Liver (tissue), 9 donors: ENCODE measurements around the gene ARHGEF9. TPM values are rescaled to one million over a fixed set of nuclear protein-coding genes. Genes with fewer than 3 reads are reported as not detected.

ENCODE experiments used
- DNase-seq: peaks from one replicate; pipeline ENCODE4 v3.0.0-alpha.2; 2017; ENCODE audit warnings: low spot score
- H3K27ac ChIP-seq, 2 donors: one replicate each; pipeline ENCODE4 v1.7.0; 2013; ENCODE audit warnings: inconsistent platforms in 2 of 2, low read length in 2 of 2, control low read depth in 1 of 2, low read depth in 1 of 2, mild to moderate bottlenecking in 1 of 2
- H3K27me3 ChIP-seq, 4 donors: one replicate each; pipeline versions ENCODE4 v1.6.1 to v1.7.0; 2013; ENCODE audit warnings: low read length in 3 of 4, inconsistent platforms in 1 of 4, mild to moderate bottlenecking in 1 of 4, moderate library complexity in 1 of 4; ENCODE audit not compliant: control insufficient read depth in 4 of 4, insufficient read depth in 4 of 4
- H3K36me3 ChIP-seq, 4 donors: one replicate each; pipeline versions ENCODE4 v1.6.1 to v1.7.0; 2013; ENCODE audit warnings: low read length in 3 of 4, mild to moderate bottlenecking in 3 of 4, low read depth in 1 of 4, moderate library complexity in 1 of 4; ENCODE audit not compliant: control insufficient read depth in 4 of 4, insufficient read depth in 3 of 4
- H3K4me1 ChIP-seq, 4 donors: one replicate each; pipeline versions ENCODE4 v1.6.1 to v1.7.0; 2013; ENCODE audit warnings: low read length in 3 of 4, mild to moderate bottlenecking in 3 of 4, moderate library complexity in 1 of 4; ENCODE audit not compliant: control insufficient read depth in 4 of 4, insufficient read depth in 4 of 4
- H3K4me3 ChIP-seq, 3 donors: one replicate each; pipeline versions ENCODE4 v1.6.1 to v1.7.0; 2013; ENCODE audit warnings: low read length in 3 of 3, control low read depth in 1 of 3, low read depth in 1 of 3, mild to moderate bottlenecking in 1 of 3
- H3K9ac ChIP-seq, 2 donors: one replicate each; pipeline ENCODE4 v1.7.0; 2013; ENCODE audit warnings: low read length in 2 of 2, mild to moderate bottlenecking in 2 of 2, moderate library complexity in 2 of 2, control low read depth in 1 of 2, low read depth in 1 of 2
- H3K9me3 ChIP-seq, 4 donors: one replicate each; pipeline versions ENCODE4 v1.6.1 to v1.7.0; 2013; ENCODE audit warnings: low read length in 3 of 4; ENCODE audit not compliant: control insufficient read depth in 4 of 4
- EGR1 ChIP-seq, 2 donors: IDR thresholded peaks; 2 replicates each; pipeline ENCODE4 v1.6.1; 2016 to 2018; ENCODE audit warnings: antibody characterized with exemption in 2 of 2, low read depth in 2 of 2
- FOXA1 ChIP-seq: IDR thresholded peaks from 2 replicates; pipeline ENCODE4 v1.6.1; 2016; ENCODE audit warnings: antibody characterized with exemption
- FOXA2 ChIP-seq: IDR thresholded peaks from 2 replicates; pipeline ENCODE4 v1.6.1; 2016; ENCODE audit warnings: antibody characterized with exemption
- GABPA ChIP-seq, 2 donors: IDR thresholded peaks in 1 of 2; conservative IDR thresholded peaks in 1 of 2; 2 replicates each; pipeline ENCODE4 v1.6.1; 2016; ENCODE audit warnings: antibody characterized with exemption in 2 of 2, mild to moderate bottlenecking in 1 of 2, moderate library complexity in 1 of 2
- HNF4A ChIP-seq, 2 donors: conservative IDR thresholded peaks; 2 replicates each; pipeline ENCODE4 v1.6.1; 2016; ENCODE audit warnings: antibody characterized with exemption in 2 of 2, mild to moderate bottlenecking in 2 of 2
- HNF4G ChIP-seq: IDR thresholded peaks from 2 replicates; pipeline ENCODE4 v1.6.1; 2016; ENCODE audit warnings: antibody characterized with exemption
- JUND ChIP-seq, 2 donors: IDR thresholded peaks; 2 replicates each; pipeline ENCODE4 v1.6.1; 2016; ENCODE audit warnings: antibody characterized with exemption in 2 of 2
- NR2F2 ChIP-seq: IDR thresholded peaks from 2 replicates; pipeline ENCODE4 v1.6.1; 2016; ENCODE audit warnings: antibody characterized with exemption
- RAD21 ChIP-seq, 2 donors: IDR thresholded peaks; 2 replicates each; pipeline ENCODE4 v1.6.1; 2016; ENCODE audit warnings: antibody characterized with exemption in 2 of 2, mild to moderate bottlenecking in 2 of 2
- RXRA ChIP-seq, 2 donors: IDR thresholded peaks; 2 replicates each; pipeline ENCODE4 v1.6.1; 2017 to 2018; ENCODE audit warnings: antibody characterized with exemption in 2 of 2, mild to moderate bottlenecking in 1 of 2
- SP1 ChIP-seq: IDR thresholded peaks from 2 replicates; pipeline ENCODE4 v1.6.1; 2018; ENCODE audit warnings: antibody characterized with exemption, mild to moderate bottlenecking
- TAF1 ChIP-seq: conservative IDR thresholded peaks from 2 replicates; pipeline ENCODE4 v1.6.1; 2016; ENCODE audit warnings: antibody characterized with exemption, mild to moderate bottlenecking
- YY1 ChIP-seq: IDR thresholded peaks from 2 replicates; pipeline ENCODE4 v1.6.1; 2016; ENCODE audit warnings: antibody characterized with exemption, mild to moderate bottlenecking
- WGBS: extraction: QIAGEN DNeasy Blood & Tissue Kit; methylation state at CpG from one replicate; pipeline ENCODE4 v1.1.7; 2013; 5-methylcytosine and 5-hydroxymethylcytosine counted together
- polyA plus RNA-seq, 2 donors: library from polyadenylated mRNA; stranded (reverse) in 1 of 2; unstranded in 1 of 2; fragments of 200-250 nt in 1 of 2; fragments of >200 nt in 1 of 2; fragmentation: Nextera tagmentation in 1 of 2; extraction: Ambion mirVana in 1 of 2; gene quantifications; one replicate each; pipeline versions ENCODE4 v1.2.1 to v1.2.3, GENCODE V29; 2013 to 2015
- total RNA-seq, 2 donors: library from RNA; depleted of rRNA; stranded (reverse); fragments of >200 nt; gene quantifications; one replicate each; pipeline ENCODE4 v1.2.3, GENCODE V29; 2014
- TF ChIP-seq, protein P1 (sequence below): fragments of 150-350 bp; IDR thresholded peaks from 2 replicates; pipeline ENCODE4 v1.5.1; 2017; ENCODE audit warnings: improper control_type of control experiment, low read depth, low read length; ENCODE audit not compliant: missing input control
- TF ChIP-seq, protein P2 (sequence below): IDR thresholded peaks from 2 replicates; pipeline ENCODE4 v1.6.1; 2016; ENCODE audit warnings: antibody characterized with exemption
- TF ChIP-seq, protein P3 (sequence below): IDR thresholded peaks from 2 replicates; pipeline ENCODE4 v1.6.1; 2016; ENCODE audit warnings: antibody characterized with exemption, mild to moderate bottlenecking
- TF ChIP-seq, protein P4 (sequence below): IDR thresholded peaks from 2 replicates; pipeline ENCODE4 v1.6.1; 2016; ENCODE audit warnings: antibody characterized with exemption
- TF ChIP-seq, protein P5 (sequence below): IDR thresholded peaks from 2 replicates; pipeline ENCODE4 v1.6.1; 2016; ENCODE audit warnings: antibody characterized with exemption
- donor health status: healthy.
- donor health status: healthy.
- donor health status: healthy.
- donor health status: healthy.
- donor health status: healthy.

ARHGEF9 gene
- total and polyA plus RNA-seq, 4 donors = 2.1 to 9.0 (median 6.2) TPM

DNA sequence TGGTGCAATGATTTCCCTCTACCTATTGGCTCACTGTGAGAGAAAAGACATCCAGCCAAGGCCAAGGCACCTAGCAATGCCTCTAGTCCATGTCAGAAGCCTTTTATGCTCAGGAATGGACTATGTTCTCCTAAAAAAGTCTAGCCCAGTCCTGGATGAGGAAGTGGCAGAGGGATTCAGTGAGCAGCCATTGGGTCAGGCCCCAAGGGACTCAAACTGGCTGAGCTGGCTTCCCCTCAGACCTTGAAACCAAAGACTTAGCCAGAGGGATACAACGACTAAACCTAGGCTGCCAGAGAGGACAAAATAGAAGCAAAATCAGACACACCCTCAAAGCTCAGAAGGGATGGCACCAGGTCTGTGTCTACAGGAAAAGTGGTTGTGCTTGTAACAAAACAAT lies 49.1 kb downstream of the ARHGEF9 start:
- TF ChIP-seq, protein P1, sequence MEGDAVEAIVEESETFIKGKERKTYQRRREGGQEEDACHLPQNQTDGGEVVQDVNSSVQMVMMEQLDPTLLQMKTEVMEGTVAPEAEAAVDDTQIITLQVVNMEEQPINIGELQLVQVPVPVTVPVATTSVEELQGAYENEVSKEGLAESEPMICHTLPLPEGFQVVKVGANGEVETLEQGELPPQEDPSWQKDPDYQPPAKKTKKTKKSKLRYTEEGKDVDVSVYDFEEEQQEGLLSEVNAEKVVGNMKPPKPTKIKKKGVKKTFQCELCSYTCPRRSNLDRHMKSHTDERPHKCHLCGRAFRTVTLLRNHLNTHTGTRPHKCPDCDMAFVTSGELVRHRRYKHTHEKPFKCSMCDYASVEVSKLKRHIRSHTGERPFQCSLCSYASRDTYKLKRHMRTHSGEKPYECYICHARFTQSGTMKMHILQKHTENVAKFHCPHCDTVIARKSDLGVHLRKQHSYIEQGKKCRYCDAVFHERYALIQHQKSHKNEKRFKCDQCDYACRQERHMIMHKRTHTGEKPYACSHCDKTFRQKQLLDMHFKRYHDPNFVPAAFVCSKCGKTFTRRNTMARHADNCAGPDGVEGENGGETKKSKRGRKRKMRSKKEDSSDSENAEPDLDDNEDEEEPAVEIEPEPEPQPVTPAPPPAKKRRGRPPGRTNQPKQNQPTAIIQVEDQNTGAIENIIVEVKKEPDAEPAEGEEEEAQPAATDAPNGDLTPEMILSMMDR = no peak
- TF ChIP-seq HNF4G (no peak), YY1 (no peak), NR2F2 (no peak), FOXA1 (no peak), RXRA (IDR thresholded peaks at IDR 0.05) (no peak), SP1 (no peak)
- TF ChIP-seq, protein P2, sequence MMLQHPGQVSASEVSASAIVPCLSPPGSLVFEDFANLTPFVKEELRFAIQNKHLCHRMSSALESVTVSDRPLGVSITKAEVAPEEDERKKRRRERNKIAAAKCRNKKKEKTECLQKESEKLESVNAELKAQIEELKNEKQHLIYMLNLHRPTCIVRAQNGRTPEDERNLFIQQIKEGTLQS = no peak
- no peak overlapping the region for H3K4me3 ChIP-seq
- no peaks in the 10 kb centered on the region for H3K9me3 ChIP-seq
- 81% methylated on average over 1 of the region's 1 CpG for WGBS
- H3K36me3 ChIP-seq = no peaks in the 10 kb centered on the region
- no peaks in the 10 kb centered on the region for H3K4me1 ChIP-seq
- no peak overlapping the region for H3K9ac ChIP-seq
- no peaks in the 10 kb centered on the region for H3K27me3 ChIP-seq
- no peak for DNase-seq
- no peak overlapping the region for H3K27ac ChIP-seq

DNA sequence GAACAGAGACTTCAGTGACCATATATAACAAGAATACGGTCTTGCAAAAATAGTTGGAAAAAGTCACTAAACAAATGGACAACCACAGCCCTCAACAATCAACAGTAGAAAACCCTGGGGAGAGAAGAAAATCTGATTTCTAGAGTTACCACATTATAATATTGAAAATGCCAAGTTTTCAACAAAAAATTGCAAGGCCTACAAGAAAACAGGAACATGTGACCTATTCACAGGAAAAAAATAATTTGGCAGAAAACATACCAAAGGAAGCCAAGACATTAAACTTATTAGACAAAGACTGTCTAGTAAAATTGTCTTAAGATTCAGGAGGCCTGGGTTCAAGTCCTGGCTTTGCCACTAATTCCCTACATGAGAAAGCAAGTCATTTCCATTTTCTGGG lies 64.7 kb downstream of the ARHGEF9 start:
- Histone ChIP-seq H3K36me3 (peaks cover 0 to 2% (median 0%) of the 10 kb centered on the region in 4 donors), H3K27ac (no peak overlapping the region), H3K9ac (no peak overlapping the region), H3K4me1 (peaks cover 0 to 2% (median 0%) of the 10 kb centered on the region in 4 donors), H3K4me3 (no peak overlapping the region), H3K9me3 (no peaks in the 10 kb centered on the region), H3K27me3 (no peaks in the 10 kb centered on the region)
- no peak for DNase-seq
- 95% methylated on average over 1 of the region's 1 CpG for WGBS
- no peak for TF ChIP-seq JUND (IDR thresholded peaks at IDR 0.05)
- no peak for TF ChIP-seq GABPA (IDR thresholded peaks at IDR 0.05 in 1 of 2, conservative IDR thresholded peaks at IDR 0.05 in 1 of 2)
- no peak for TF ChIP-seq RXRA (IDR thresholded peaks at IDR 0.05)
- no peak for TF ChIP-seq NR2F2
- TF ChIP-seq HNF4A (conservative IDR thresholded peaks at IDR 0.05) = no peak
- no peak for TF ChIP-seq TAF1
- TF ChIP-seq, protein P2 = no peak
- no peak for TF ChIP-seq RAD21 (IDR thresholded peaks at IDR 0.05)
- no peak for TF ChIP-seq YY1
- no peak for TF ChIP-seq HNF4G
- TF ChIP-seq SP1 = no peak
- TF ChIP-seq, protein P3, sequence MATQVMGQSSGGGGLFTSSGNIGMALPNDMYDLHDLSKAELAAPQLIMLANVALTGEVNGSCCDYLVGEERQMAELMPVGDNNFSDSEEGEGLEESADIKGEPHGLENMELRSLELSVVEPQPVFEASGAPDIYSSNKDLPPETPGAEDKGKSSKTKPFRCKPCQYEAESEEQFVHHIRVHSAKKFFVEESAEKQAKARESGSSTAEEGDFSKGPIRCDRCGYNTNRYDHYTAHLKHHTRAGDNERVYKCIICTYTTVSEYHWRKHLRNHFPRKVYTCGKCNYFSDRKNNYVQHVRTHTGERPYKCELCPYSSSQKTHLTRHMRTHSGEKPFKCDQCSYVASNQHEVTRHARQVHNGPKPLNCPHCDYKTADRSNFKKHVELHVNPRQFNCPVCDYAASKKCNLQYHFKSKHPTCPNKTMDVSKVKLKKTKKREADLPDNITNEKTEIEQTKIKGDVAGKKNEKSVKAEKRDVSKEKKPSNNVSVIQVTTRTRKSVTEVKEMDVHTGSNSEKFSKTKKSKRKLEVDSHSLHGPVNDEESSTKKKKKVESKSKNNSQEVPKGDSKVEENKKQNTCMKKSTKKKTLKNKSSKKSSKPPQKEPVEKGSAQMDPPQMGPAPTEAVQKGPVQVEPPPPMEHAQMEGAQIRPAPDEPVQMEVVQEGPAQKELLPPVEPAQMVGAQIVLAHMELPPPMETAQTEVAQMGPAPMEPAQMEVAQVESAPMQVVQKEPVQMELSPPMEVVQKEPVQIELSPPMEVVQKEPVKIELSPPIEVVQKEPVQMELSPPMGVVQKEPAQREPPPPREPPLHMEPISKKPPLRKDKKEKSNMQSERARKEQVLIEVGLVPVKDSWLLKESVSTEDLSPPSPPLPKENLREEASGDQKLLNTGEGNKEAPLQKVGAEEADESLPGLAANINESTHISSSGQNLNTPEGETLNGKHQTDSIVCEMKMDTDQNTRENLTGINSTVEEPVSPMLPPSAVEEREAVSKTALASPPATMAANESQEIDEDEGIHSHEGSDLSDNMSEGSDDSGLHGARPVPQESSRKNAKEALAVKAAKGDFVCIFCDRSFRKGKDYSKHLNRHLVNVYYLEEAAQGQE = no peak
- TF ChIP-seq EGR1 (IDR thresholded peaks at IDR 0.05; ENCODE audit: low read depth in 2 of 2) = no peak
- TF ChIP-seq, protein P4, sequence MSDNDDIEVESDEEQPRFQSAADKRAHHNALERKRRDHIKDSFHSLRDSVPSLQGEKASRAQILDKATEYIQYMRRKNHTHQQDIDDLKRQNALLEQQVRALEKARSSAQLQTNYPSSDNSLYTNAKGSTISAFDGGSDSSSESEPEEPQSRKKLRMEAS = no peak
- TF ChIP-seq FOXA1 = no peak
- TF ChIP-seq, protein P5, sequence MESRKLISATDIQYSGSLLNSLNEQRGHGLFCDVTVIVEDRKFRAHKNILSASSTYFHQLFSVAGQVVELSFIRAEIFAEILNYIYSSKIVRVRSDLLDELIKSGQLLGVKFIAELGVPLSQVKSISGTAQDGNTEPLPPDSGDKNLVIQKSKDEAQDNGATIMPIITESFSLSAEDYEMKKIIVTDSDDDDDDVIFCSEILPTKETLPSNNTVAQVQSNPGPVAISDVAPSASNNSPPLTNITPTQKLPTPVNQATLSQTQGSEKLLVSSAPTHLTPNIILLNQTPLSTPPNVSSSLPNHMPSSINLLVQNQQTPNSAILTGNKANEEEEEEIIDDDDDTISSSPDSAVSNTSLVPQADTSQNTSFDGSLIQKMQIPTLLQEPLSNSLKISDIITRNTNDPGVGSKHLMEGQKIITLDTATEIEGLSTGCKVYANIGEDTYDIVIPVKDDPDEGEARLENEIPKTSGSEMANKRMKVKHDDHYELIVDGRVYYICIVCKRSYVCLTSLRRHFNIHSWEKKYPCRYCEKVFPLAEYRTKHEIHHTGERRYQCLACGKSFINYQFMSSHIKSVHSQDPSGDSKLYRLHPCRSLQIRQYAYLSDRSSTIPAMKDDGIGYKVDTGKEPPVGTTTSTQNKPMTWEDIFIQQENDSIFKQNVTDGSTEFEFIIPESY = no peak
- no peak for TF ChIP-seq FOXA2
- TF ChIP-seq, protein P1 = no peak
